Parathyroid adenoma (tissue), 2 donors: ENCODE data around the gene SMYD5.
"Not testable (repeated sequence)": the region's sequence is repeated elsewhere in the genome, so short reads cannot be mapped to it uniquely, and the experiment has no call there.

ENCODE experiments used
- H2AFZ ChIP-seq: fragments of 300-600 bp; sonication (generic); one replicate; pipeline ENCODE4 v1.7.0; 2017; ENCODE audit warnings: antibody characterized with exemption, mild to moderate bottlenecking
- H3K27ac ChIP-seq: fragments of 300-600 bp; sonication (generic); one replicate; pipeline ENCODE4 v1.7.0; 2017
- H3K27me3 ChIP-seq: fragments of 300-600 bp; sonication (generic); one replicate; pipeline ENCODE4 v1.7.0; 2017; ENCODE audit warnings: low read length; ENCODE audit not compliant: control insufficient read depth, insufficient read depth
- H3K36me3 ChIP-seq: fragments of 300-600 bp; sonication (generic); one replicate; pipeline ENCODE4 v1.7.0; 2017; ENCODE audit warnings: low read length; ENCODE audit not compliant: control insufficient read depth, insufficient read depth
- H3K4me1 ChIP-seq: fragments of 300-600 bp; sonication (generic); one replicate; pipeline ENCODE4 v1.7.0; 2017; ENCODE audit warnings: control low read depth
- H3K4me2 ChIP-seq: fragments of 300-600 bp; sonication (generic); one replicate; pipeline ENCODE4 v1.7.0; 2017; ENCODE audit warnings: low read length
- H3K4me3 ChIP-seq: fragments of 300-600 bp; sonication (generic); one replicate; pipeline ENCODE4 v1.7.0; 2017; ENCODE audit warnings: low read depth, low read length
- H3K79me2 ChIP-seq: fragments of 300-600 bp; sonication (generic); one replicate; pipeline ENCODE4 v1.7.0; 2017; ENCODE audit warnings: control low read depth
- H3K9ac ChIP-seq: fragments of 300-600 bp; sonication (generic); one replicate; pipeline ENCODE4 v1.7.0; 2017; ENCODE audit warnings: mild to moderate bottlenecking
- H3K9me3 ChIP-seq: fragments of 300-600 bp; sonication (generic); one replicate; pipeline ENCODE4 v1.7.0; 2017; ENCODE audit warnings: low read length; ENCODE audit not compliant: control insufficient read depth
- CTCF ChIP-seq: fragments of 300-600 bp; sonication (generic); IDR thresholded peaks from one replicate; pipeline ENCODE4 v1.7.0; 2017; ENCODE audit warnings: antibody characterized with exemption, mild to moderate bottlenecking
- donor health status: primary hyperparathyroidism.

The SMYD5 gene

GRCh38 chr2:73259704-73260337 is 45.8 kb downstream of the SMYD5 start:
- Histone ChIP-seq H3K27ac (no peak overlapping the region), H2AFZ (no peak overlapping the region), H3K36me3 (no peaks in the 10 kb centered on the region), H3K4me1 (no peaks in the 10 kb centered on the region), H3K4me3 (no peak overlapping the region), H3K4me2 (no peak overlapping the region), H3K79me2 (no peaks in the 10 kb centered on the region), H3K9me3 (no peaks in the 10 kb centered on the region), H3K9ac (no peak overlapping the region), H3K27me3 (no peaks in the 10 kb centered on the region)
- no peak for TF ChIP-seq CTCF

- Histone ChIP-seq H3K79me2 (no peaks in the 10 kb centered on the region), H3K4me2 (no peak overlapping the region), H3K27ac (no peak overlapping the region), H3K27me3 (no peaks in the 10 kb centered on the region), H3K4me1 (no peaks in the 10 kb centered on the region), H2AFZ (no peak overlapping the region), H3K9me3 (no peaks in the 10 kb centered on the region), H3K4me3 (no peak overlapping the region), H3K36me3 (no peaks in the 10 kb centered on the region), H3K9ac (no peak overlapping the region)
- peak; percentile 50 for TF ChIP-seq CTCF
Observed at GRCh38 chr2:73260338-73260984, 46.4 kb downstream of the SMYD5 start.

- Histone ChIP-seq H3K4me1 (no peaks in the 10 kb centered on the region), H3K4me3 (no peak overlapping the region), H3K27me3 (no peaks in the 10 kb centered on the region), H3K27ac (no peak overlapping the region), H3K79me2 (peaks cover 4% of the 10 kb centered on the region), H3K9ac (no peak overlapping the region), H2AFZ (no peak overlapping the region), H3K4me2 (no peak overlapping the region), H3K36me3 (no peaks in the 10 kb centered on the region), H3K9me3 (no peaks in the 10 kb centered on the region)
- TF ChIP-seq CTCF = no peak
Observed at GRCh38 chr2:73262108-73262651, 48.1 kb downstream of the SMYD5 start.

- H3K79me2 ChIP-seq, H3K9ac ChIP-seq, H3K4me2 ChIP-seq, H3K27me3 ChIP-seq, H3K4me1 ChIP-seq, H3K27ac ChIP-seq, H3K4me3 ChIP-seq, H3K9me3 ChIP-seq, H2AFZ ChIP-seq, H3K36me3 ChIP-seq: not testable (repeated sequence)
Observed at GRCh38 chr2:73262691-73263429, 48.8 kb downstream of the SMYD5 start.
